GM21619 (cell line): ENCODE measurements around the gene CAMK2N1.
"Not testable (repeated sequence)": the region's sequence is repeated elsewhere in the genome, so short reads cannot be mapped to it uniquely, and the experiment has no call there.

Experiments used
- ATAC-seq: cut with Tn5 transposase; IDR thresholded peaks from one replicate; pipeline ENCODE4 v1.9.1; 2021; ENCODE audit not compliant: unreplicated experiment

The CAMK2N1 gene

DNA sequence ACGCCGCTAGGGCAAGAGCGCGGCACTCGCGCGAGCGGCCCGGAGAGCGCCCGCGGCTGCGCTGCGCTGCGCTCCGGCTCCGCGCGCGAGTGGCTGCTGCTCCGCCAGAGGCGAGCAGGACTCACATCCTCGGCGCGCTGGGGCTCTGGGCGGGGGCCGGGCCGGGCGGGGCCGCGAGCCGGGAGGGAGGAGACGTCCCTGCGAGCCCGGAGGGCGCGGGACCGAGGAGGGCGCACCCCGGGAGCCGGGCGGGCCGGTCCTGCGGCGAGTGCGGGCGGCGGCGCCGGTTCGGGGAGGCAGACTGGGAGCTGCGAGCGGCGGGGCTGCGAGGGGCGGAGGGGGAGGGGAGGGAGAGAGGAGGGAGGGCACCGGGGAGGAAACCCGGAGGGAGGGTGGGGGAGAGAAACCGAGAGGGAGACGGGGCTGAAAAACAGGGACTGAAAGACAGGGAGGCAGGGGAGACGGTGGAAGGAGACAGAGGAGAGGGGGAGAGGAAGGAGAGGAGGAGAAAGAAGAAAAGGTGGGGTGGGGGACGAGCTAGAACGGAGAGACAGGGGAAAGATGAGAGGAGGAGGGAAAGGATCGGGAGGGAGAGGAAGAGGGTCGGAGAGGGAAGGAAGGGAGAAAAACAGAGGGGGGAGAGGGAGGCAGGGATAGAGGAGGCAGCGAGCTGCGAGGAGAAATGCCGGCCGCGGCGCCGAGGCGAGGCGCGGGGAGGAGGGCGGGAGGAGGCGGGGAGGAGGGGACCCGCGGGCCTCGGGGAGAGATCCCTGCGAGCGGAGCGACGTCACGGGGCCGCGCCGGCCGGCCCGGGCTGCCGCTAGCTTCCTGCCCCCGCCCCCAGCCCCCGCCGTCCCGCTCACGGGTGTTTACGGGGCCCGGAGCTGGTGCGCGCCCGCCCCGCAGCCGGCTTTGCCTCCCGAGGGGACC is at the start of gene CAMK2N1:
Gene CAMK2N1, minus strand, starts transcription at position 684 of the 930 bp plus-strand sequence. CDS start 831 bp downstream, outside the sequence.
- no peak for ATAC-seq

DNA sequence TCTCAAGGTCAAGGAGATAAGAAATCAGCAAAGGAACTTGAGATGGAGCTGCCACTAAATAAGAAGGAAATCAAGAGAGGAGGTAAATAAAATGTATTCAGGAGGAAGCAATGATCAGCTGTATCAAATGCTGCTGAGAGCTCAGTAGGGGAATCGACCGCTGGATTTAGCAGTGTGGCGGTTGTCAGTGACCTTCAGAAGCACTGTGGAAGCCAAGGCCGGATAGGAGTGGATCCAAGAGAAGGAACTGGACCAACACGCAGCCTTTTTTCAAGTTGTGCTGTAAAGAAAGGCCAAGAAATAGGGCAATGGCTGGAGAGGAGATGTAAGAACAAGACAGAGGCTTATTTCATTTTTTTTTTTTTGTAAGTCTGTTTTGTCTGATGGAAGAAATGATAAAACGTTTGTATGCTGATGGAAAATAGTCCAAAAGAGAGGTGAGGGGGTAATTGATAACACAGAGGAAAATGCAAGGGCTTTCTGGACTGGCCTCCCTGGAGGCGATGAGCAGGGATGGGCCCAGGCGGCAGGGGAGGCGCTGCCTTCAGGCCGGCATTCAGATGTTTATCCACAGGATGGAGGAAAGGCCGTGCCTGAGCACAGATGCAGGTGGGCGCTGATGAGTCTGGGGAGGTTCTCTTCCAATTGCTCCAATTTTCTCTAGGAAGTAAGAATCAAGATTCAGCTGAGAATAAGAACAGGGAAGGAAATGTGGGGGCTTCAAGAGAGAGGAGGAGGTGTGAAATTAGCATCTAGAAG is 48.8 kb upstream of the CAMK2N1 start:
- ATAC-seq: no peak

DNA sequence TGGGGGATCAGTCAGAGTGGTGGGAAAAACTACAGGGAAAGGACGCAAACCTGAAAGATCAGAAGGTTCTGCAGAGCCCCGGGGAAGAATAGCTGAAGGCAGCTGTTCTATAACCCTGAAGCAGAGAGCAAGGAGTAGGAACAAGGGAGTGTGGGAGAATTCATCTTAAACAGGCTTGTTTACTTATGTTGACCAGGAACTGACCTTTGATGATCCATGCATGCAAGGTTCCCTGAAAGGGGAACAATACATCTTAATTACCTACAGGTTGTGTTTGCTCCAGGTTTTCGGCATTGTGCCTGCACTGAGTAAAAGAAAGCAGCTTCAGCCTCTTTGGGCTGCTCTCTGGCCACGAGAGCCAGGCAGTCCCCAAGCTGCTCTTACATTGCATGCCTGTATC is 47.6 kb upstream of the CAMK2N1 start:
- no peak for ATAC-seq

DNA sequence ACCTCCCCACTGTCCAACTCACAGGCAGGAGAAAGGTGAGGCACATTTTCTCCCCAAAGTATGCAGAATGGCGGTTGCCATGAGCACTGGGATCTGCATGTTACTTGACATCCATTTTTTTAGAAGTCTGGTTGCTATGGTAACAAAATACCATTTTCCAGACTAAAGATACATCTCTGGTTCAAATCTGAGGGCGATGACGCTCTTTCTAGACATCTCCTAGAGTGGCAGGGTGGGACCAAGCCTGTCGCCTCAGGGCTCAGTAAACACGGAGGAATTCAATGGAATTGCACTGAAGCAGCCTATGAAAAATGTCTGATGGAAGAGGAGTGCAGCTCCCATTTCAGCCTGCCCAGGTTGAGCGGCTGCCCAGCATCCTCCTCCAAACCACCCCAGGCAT is 44.9 kb upstream of the CAMK2N1 start:
- ATAC-seq: no peak

DNA sequence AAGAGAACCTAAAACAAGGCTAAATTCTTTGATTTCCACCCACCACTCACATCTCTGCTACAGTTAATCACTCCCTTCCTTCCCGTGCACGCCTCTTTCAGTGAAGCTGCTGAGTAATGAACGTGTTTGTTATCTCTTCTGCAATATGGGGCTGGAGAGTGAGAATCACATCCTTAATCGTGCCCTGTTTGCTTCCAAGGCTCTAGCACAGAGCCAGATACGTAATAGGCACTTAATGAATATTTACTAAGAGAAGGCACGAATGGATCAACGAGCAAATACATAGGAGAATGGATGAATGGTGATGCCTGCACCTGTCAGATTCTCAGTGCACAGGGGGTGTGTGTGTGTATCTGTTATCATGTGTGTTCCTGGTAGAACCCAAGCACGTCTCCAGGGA is 44.3 kb upstream of the CAMK2N1 start:
- no peak for ATAC-seq

DNA sequence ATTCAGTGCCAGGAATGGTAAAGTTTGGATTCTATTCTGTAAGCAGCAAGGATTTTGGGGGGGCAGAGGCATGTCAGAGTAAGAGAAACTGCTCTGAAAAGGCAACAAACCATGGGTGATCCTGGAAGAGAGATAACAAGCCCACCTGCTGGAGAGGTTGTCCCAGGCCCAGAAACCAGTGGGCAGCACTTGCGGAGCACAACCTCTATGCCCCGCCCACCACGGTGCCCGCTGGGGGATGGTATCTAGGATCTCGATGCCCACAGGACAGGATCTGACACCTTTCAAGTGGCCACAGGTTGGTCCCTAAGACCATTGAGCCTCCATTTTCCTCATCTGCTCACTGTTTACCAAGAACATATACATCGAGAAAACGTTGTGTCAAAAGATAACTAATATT is 42.2 kb upstream of the CAMK2N1 start:
- ATAC-seq: no peak

DNA sequence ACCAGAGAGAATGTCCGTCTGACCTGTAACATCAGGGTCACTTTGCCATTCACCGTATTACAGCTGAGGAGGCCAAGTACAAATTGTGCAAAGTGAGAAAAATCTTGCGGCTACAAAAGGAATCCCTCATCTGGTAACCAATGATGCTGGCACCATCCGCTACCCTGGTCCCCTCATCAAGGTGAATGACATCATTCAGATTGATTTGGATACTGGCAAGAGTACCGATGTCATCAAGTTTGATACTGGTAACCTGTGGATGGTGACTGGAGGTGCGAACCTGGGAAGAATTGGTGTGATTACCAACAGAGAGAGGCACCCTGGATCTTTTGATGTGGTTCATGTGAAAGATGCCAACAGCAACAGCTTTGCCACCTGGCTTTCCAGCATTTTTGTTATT is 40.3 kb upstream of the CAMK2N1 start:
- no peak for ATAC-seq

DNA sequence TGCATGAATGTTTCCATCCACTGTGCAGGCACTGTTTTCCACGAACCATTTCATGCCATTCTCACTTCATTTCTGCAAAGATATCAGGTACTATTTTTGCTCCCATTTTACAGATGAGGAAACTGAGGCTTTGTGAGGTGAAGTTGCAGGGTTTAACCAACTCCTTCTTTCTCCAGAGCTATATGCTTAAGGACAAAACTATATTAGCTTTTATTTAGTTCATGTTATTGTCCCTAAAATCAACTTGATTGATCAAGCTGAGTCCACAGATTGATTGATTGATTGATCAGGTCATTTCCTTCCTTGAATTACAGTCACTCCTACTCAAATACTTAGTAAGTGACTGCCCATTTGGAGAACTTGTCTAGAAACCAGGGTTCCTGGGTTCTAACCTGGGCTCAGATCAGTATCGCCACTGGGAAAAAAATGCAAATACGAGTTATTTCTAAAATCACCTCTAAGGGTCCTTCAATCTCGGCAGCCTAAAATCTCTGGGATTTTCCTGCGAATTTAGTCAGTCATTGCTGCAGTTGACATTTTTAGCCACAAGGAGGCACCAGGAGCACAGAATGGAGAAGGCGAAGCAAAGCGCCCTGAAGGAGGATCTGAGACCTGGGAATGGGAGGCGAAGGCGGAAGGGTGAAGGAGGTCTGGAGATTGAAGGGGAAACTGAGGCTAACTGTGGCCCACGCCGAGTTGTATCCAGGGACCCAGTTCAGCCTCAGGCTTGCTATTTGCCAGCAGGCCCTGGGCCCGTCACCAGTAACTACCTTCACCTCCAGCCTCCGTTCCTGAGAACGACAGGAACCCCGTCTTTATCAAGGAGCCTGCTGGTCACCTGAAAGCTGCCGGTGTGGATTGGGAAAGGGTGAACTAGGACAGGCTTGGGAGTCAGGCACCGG is 36.2 kb upstream of the CAMK2N1 start:
- no peak for ATAC-seq

DNA sequence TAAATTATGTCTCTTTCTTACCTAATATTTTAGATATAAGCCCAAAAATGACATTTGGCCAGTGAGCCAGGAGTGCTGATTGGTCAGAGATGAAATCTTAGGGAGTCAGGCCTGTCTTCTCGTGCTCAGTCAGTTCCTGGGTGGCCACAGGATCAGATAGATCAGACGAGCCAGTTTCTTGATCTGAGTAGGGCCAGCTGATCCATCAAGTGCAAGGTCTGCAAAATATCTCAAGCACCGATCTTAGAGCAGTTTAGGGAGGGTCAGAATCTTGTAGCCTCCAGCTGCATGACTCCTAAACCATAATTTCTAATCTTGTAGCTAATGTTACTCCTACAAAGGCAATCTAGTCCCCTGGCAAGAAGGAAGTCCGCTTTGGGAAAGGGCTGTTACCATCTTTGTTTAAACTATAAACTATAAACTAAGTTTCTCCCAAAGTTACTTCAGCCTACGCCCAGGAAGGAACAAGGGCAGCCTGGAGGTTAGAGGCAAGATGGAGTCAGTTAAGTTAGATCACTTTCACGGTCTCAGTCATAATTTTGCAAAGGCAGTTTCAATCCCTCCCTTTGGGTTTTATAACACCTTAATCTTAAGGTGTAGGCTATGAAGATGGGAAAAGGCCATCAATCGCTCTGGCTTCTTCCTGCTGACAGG is 33.7 kb upstream of the CAMK2N1 start:
- not testable (repeated sequence) for ATAC-seq

DNA sequence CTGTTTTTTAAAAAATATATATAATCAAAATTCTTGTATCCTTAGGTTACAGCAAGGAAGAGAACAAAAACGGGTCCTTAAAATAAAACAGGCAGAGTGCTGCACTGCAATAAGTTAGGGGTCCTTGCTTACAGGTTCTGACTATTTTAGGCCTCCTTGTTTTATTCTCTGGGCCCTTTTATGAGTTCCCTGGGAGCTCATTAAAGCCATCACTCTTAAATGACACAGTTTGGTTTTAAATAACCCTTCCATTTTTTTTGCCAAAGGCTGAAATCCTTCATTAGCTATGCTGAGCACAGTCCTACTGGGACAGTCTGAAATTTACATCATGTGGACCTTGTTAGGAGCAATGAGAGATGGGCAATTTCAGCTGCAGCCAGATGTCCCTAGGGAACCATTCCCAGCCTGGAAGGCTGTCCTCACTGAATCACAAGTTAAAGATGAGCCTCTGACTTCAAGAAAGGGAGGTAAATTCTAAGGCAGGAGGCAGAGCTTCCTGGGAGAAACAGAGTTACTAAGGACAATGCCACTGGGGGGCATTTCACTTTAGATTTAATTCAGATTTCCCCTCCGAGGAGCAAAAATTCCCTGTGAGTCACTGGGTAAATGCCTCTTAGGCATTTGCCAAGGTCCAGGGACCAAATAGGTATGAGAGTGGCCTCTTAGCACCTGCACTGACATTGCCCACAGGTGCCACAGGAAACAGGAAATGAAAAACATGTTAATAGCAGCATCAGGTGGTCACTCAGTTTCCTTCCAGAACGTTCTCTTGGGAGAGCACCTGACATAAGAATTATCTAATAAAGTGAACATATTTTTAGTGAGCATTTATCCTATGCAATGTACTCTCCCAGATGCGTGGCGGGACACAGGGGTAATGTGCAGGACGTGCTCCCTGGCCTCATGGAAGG is 25.8 kb upstream of the CAMK2N1 start:
- no peak for ATAC-seq

DNA sequence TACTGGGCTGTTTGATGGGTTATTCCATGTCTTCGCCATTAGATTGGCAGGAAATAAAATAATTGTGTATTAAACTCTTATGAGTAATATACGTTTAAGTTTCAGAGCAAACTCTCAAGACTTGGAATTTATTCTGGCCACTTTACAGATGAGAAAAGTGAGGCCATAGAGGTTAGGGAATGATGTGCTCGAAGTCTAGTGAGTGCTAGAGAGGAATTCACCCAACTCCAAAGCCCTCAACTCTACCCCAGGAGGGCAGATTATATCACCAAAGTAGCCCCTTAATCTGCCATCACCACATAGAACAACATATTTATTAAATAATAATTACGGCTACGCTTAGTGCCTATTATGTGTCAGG is 22.4 kb upstream of the CAMK2N1 start:
- ATAC-seq: no peak

DNA sequence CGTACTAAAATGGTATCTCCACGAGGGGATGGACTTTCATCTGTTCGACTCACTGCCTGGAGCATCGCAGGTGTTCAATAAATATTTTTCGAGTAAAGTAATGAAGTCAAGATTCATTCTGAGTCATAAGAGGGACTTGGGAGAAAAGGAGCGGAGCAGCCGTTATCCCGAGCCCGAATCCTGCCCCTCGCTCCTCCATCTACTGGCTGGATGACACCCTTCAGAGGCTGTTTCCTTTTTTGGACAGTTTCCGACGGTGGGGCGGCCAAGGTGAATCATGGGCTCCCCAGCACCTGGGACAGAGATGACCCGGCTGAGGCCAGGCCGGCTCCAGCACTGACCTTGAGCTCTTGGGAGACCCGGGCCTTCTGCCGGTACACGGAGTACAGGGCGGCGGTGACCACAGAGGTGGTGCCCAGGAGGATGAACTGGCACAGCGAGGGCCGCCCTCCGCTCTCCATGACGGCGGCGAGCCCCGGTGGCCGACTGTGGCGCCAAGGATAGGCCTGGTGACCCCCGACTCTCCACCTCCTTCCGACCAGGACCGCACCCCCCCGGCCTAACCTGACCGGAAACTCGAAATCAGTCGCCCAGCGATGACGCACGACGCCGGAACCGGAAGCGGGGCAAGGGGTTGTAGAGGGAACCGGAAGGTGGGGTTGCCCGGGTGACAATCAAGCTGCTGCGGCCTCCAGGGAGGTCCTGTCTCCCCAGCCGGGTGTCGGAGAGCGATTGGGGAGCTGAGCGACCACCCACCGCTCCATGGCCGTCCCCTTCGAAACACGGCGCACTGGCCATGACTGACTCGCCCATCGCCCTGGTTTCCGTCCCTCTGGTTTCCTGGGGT is 21.8 kb upstream of the CAMK2N1 start, which contains the start of gene MUL1:
Gene MUL1, minus strand, starts transcription at position 588 of the 847 bp plus-strand sequence. Its CDS starts 127 bp downstream, at position 461.
- ATAC-seq: peak; percentile 92

DNA sequence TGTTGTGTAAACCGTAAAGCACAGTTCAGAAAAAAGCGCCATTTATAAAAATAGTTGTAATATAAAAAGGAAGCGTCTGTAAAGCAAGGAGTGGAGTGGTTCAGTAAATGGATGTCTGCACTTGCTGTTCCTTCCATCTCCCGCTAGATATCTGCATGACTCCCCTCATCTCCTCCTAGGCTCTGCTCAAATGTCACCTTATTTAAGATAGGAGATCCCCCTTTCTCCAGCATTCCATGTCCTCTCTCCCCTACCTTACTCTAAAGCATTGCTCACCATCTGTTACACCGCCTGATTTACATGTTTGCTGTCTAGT is 21.2 kb upstream of the CAMK2N1 start:
- ATAC-seq: peak; percentile 4

DNA sequence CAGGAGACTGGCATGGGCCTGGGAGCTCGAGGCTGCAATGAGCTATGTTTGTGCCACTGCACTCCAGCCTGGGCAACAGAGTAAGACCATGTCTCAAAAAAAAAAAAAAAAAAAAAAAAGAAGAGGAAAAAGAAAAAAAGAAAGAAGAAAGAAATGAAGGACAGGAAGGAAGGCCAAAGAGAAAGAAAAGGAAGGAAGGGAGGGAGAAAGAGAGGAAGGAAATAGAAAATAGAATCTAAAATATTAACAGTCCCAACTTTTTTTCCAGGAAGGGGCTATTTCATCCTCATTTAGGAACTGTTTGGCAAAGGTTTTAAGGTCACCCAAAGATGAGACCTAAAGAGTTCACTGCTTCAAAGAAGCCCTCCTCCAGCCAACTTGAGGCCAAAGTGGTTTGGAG is 19.5 kb upstream of the CAMK2N1 start:
- no peak for ATAC-seq

DNA sequence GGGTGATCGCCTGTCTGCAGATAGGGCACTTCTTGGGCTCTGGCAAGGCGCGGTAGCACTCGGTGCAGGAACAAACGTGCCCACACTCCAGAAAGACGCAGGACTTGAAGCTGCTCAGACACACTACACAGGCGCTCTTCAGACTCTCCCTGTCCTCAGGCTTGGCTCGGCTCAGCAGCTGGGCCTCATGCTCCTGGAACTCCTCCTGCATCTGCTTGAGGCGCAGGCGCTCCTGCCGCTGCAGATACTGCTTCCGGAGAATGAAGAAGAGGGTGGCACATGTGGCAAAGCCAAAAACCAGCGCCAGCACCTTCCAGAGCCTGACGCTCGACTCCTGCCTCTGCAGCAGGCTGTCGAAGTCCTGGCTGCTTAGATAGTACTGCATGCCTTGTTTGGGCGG is 14.7 kb upstream of the CAMK2N1 start:
- no peak for ATAC-seq

DNA sequence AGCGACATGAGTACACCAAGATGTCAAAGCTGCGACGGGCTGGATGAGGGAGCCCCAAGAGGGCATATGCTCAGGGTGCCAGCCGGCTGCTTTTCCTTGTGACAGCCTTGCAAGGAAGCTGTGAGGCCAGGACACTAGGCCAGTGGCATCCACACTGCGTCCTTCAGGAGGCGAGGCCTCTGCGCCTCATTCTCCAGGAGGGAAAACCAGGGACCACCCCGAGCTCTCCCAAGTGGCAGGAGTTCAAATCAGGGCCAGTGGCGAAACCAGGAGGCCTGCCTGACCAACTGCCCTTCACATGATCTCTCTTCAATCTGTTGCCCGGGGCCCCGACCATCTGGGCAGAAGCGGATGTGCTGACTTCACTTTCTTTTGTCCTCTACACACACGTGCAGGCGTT is 13.7 kb upstream of the CAMK2N1 start:
- ATAC-seq: no peak

DNA sequence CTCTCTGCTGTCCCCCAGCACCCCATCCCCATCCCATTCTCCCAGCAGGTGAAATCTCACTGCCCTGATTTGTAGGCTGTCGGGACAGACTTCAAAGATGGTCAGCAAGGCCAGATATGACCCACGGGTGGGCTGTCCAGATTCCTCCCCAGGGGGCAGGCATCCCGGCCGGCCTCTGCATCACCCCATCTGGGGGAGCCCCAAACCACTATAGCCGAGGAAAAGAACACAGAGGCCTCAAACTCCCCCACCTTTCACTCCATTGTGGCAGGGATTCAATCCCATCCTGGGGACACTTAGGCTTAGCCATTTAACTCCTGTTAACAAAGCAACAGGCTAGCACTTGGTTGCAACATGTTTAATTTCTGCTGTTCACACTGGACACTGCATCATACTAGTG is 13.1 kb upstream of the CAMK2N1 start:
- ATAC-seq: no peak

DNA sequence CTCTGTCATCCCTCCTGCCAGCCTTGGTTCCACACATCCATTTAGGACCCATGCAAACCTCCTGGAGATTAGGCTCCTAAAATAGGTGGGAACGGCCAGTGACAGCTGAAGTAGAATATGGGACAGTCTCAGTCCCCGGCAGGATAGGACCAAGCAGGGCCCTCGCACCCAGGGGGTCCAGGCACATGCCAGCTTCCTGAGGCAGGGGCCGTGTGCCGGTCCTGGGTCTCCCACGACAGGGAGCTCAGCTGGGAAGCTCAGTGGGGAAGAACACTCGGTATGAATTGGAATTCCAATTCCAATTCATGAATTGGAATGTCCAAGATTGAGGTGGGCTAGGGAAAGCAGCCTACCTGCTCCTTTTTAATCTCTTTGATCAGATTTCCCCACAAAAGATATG is 12.1 kb upstream of the CAMK2N1 start:
- ATAC-seq: no peak

DNA sequence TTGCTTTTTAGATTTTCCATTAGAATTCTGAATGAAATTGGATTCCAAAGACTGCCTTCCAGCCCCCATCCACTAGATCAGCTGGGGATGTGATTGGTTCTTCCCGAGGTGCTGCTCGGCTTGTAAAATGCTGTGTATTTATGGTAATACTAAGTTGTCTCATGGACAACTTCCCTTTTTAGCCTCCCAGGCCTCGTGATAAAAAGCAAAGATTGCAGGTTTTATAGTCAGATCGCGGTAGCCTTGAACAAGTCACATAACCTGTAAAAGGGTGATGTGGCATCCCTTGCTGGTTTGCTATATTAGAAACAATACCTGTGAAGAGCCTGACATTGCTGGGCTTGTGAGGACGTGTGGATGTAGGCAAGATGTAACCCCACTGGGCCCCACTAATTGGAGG is 11.5 kb upstream of the CAMK2N1 start:
- no peak for ATAC-seq
